SK-N-MC (cell line): ENCODE results near the gene SOD1.

Experiments used
- EZH2 ChIP-seq: fragments of 200-600 bp; sonication (generic); IDR thresholded peaks from one replicate; pipeline ENCODE4 v1.6.1; 2017; ENCODE audit warnings: antibody characterized with exemption
- POLR2AphosphoS5 ChIP-seq: IDR thresholded peaks from 2 replicates; pipeline ENCODE4 v1.6.1; 2012; ENCODE audit warnings: mild to moderate bottlenecking, low read depth, low read length, borderline replicate concordance

GRCh38 chr21:31634993-31635392 is 24.5 kb upstream of the SOD1 start:
- TF ChIP-seq EZH2 (no peak), POLR2AphosphoS5 (no peak)
